HepG2 (cell line): ENCODE results near the gene GRM7.

Experiments used
- ATF1 ChIP-seq: IDR thresholded peaks from 2 replicates; pipeline ENCODE4 v1.6.1; 2016; ENCODE audit warnings: mild to moderate bottlenecking, control low read depth
- CTCF ChIP-seq: sonication (generic); formaldehyde crosslinking; IDR thresholded peaks from 2 replicates; pipeline ENCODE4 v1.5.0; 2020; ENCODE audit warnings: mild to moderate bottlenecking, missing genetic modification reagents, moderate library complexity
- NCOR1 ChIP-seq: fragments of 200-600 bp; sonication (generic); IDR thresholded peaks from 2 replicates; pipeline ENCODE4 v1.7.0; 2017; ENCODE audit warnings: antibody characterized with exemption, low read length, borderline replicate concordance
- TRIM24 ChIP-seq: sonication (generic); formaldehyde crosslinking; IDR thresholded peaks from 2 replicates; pipeline ENCODE4 v1.8.0; 2022; ENCODE audit warnings: mild to moderate bottlenecking, missing genetic modification reagents
- ZNF138 ChIP-seq: sonication (generic); formaldehyde crosslinking; IDR thresholded peaks from 2 replicates; pipeline ENCODE4 v1.5.0; 2020; ENCODE audit warnings: mild to moderate bottlenecking, low read depth, missing genetic modification reagents

- no peak for TF ChIP-seq ZNF138 (CRISPR knock-in tag)
- TF ChIP-seq TRIM24 (CRISPR knock-in tag): no peak
- no peak for TF ChIP-seq NCOR1
- TF ChIP-seq CTCF (CRISPR knock-in tag): no peak
- no peak for TF ChIP-seq ATF1 (CRISPR knock-in tag)
These were observed 215.0 kb downstream of the GRM7 start for GRCh38 chr3:7075901-7076300.
